ENCODE results near the gene HSPB1.
A peak's percentile ranks its signal among the peaks of the same experiment; 100 is the strongest.
"Not testable (repeated sequence)": the region's sequence is repeated elsewhere in the genome, so short reads cannot be mapped to it uniquely, and the experiment has no call there.

The HSPB1 gene

GRCh38 chr7:76303202-76304147 is 1.0 kb downstream of the HSPB1 start:
- peak overlapping the region; percentile 95 for H3K4me3 ChIP-seq (ENCODE audit: low read depth, low read length)
- TF ChIP-seq CTCF (IDR thresholded peaks at IDR 0.05; ENCODE audit: low read depth, low read length) = no peak

- no peak overlapping the region for H3K4me3 ChIP-seq (ENCODE audit: low read depth, low read length)
- TF ChIP-seq CTCF (IDR thresholded peaks at IDR 0.05; ENCODE audit: low read depth, low read length) = no peak
Measured at GRCh38 chr7:76304888-76305375, 2.5 kb downstream of the HSPB1 start.

GRCh38 chr7:76308874-76309273 is 6.4 kb downstream of the HSPB1 start:
- H3K4me3 ChIP-seq (ENCODE audit: low read depth, low read length) = not testable (repeated sequence)

- H3K4me3 ChIP-seq (ENCODE audit: low read depth, low read length) = not testable (repeated sequence)
Measured at GRCh38 chr7:76309341-76310101, 7.0 kb downstream of the HSPB1 start.

GRCh38 chr7:76310102-76310957 is 7.9 kb downstream of the HSPB1 start:
- TF ChIP-seq CTCF (IDR thresholded peaks at IDR 0.05; ENCODE audit: low read depth, low read length) = no peak
- H3K4me3 ChIP-seq (ENCODE audit: low read depth, low read length) = no peak overlapping the region

GRCh38 chr7:76311838-76312237 is 9.4 kb downstream of the HSPB1 start:
- not testable (repeated sequence) for H3K4me3 ChIP-seq (ENCODE audit: low read depth, low read length)

GRCh38 chr7:76314042-76314721 is 11.7 kb downstream of the HSPB1 start:
- H3K4me3 ChIP-seq (ENCODE audit: low read depth, low read length) = no peak overlapping the region
- peak; percentile 99 for TF ChIP-seq CTCF (IDR thresholded peaks at IDR 0.05; ENCODE audit: low read depth, low read length)

- not testable (repeated sequence) for H3K4me3 ChIP-seq (ENCODE audit: low read depth, low read length)
Measured at GRCh38 chr7:76314740-76315139, 12.3 kb downstream of the HSPB1 start.

All from WI38 (cell line).